Islet of Langerhans (tissue), 1 donor: ENCODE measurements around the gene RAD51B.

Experiments used
- FAIRE-seq: peaks from one replicate; lab custom pipeline; 2011; peaks lifted over from hg19 to GRCh38; lab: Jason Lieb, UNC

The RAD51B gene

GRCh38 chr14:68146818-68147217 lies 327.2 kb downstream of the RAD51B start:
- no peak for FAIRE-seq

- peak; percentile 82 for FAIRE-seq
Observed at GRCh38 chr14:68147303-68147702, 327.7 kb downstream of the RAD51B start.

GRCh38 chr14:68148276-68148675 lies 328.7 kb downstream of the RAD51B start:
- peak; percentile 30 for FAIRE-seq

GRCh38 chr14:68148763-68149162 lies 329.2 kb downstream of the RAD51B start:
- FAIRE-seq: no peak

- no peak for FAIRE-seq
Observed at GRCh38 chr14:68153275-68153674, 333.7 kb downstream of the RAD51B start.

- no peak for FAIRE-seq
Observed at GRCh38 chr14:68154275-68154674, 334.7 kb downstream of the RAD51B start.

- no peak for FAIRE-seq
Observed at GRCh38 chr14:68157971-68158371, 338.4 kb downstream of the RAD51B start.

GRCh38 chr14:68158640-68159039 lies 339.1 kb downstream of the RAD51B start:
- FAIRE-seq: no peak

- no peak for FAIRE-seq
Observed at GRCh38 chr14:68159701-68160633, 340.4 kb downstream of the RAD51B start.

- FAIRE-seq: no peak
Observed at GRCh38 chr14:68160779-68161546, 341.4 kb downstream of the RAD51B start.

- FAIRE-seq: peak; percentile 70
Observed at GRCh38 chr14:68162887-68163286, 343.3 kb downstream of the RAD51B start.

- FAIRE-seq: peak; percentile 99
Observed at GRCh38 chr14:68164711-68165113, 345.1 kb downstream of the RAD51B start.

- peak; percentile 91 for FAIRE-seq
Observed at GRCh38 chr14:68165274-68165843, 345.8 kb downstream of the RAD51B start.

GRCh38 chr14:68166731-68167382 lies 347.3 kb downstream of the RAD51B start:
- no peak for FAIRE-seq

GRCh38 chr14:68167383-68168087 lies 348.0 kb downstream of the RAD51B start:
- no peak for FAIRE-seq

- FAIRE-seq: peak; percentile 88
Observed at GRCh38 chr14:68168460-68169109, 349.0 kb downstream of the RAD51B start.

- no peak for FAIRE-seq
Observed at GRCh38 chr14:68172216-68172615, 352.6 kb downstream of the RAD51B start.

- FAIRE-seq: peak; percentile 99
Observed at GRCh38 chr14:68172627-68173026, 353.0 kb downstream of the RAD51B start.

- FAIRE-seq: no peak
Observed at GRCh38 chr14:68173227-68173972, 353.8 kb downstream of the RAD51B start.

- no peak for FAIRE-seq
Observed at GRCh38 chr14:68174446-68174845, 354.9 kb downstream of the RAD51B start.
